ENCODE data around the gene REEP5.
"Not testable (repeated sequence)": the region's sequence is repeated elsewhere in the genome, so short reads cannot be mapped to it uniquely, and the experiment has no call there.

The REEP5 gene

GRCh38 chr5:112907166-112907631 is 14.8 kb downstream of the REEP5 start:
- TF ChIP-seq CTCF (IDR thresholded peaks at IDR 0.05): no peak
- Histone ChIP-seq H3K27ac (no peak overlapping the region), H3K4me3 (no peak overlapping the region)
- no peak for DNase-seq (ENCODE audit: low spot score)

GRCh38 chr5:112906637-112907036 is 15.4 kb downstream of the REEP5 start:
- no peak overlapping the region for H3K27ac ChIP-seq
- no peak for DNase-seq (ENCODE audit: low spot score)
- TF ChIP-seq CTCF (IDR thresholded peaks at IDR 0.05): no peak
- H3K4me3 ChIP-seq: no peak overlapping the region

- not testable (repeated sequence) for H3K27ac ChIP-seq; DNase-seq (ENCODE audit: low spot score); H3K4me3 ChIP-seq
Observed at GRCh38 chr5:112904996-112905395, 17.0 kb downstream of the REEP5 start.

GRCh38 chr5:112902561-112902960 is 19.5 kb downstream of the REEP5 start:
- TF ChIP-seq CTCF (IDR thresholded peaks at IDR 0.05): no peak
- Histone ChIP-seq H3K4me3 (no peak overlapping the region), H3K27ac (no peak overlapping the region)
- DNase-seq (ENCODE audit: low spot score): no peak

GRCh38 chr5:112895682-112896081 is 26.3 kb downstream of the REEP5 start:
- Histone ChIP-seq H3K4me3 (no peak overlapping the region), H3K27ac (no peak overlapping the region)
- no peak for TF ChIP-seq CTCF (IDR thresholded peaks at IDR 0.05)
- no peak for DNase-seq (ENCODE audit: low spot score)

- DNase-seq (ENCODE audit: low spot score): no peak
- H3K27ac ChIP-seq: no peak overlapping the region
- no peak for TF ChIP-seq CTCF (IDR thresholded peaks at IDR 0.05)
- no peak overlapping the region for H3K4me3 ChIP-seq
Observed at GRCh38 chr5:112892776-112893175, 29.3 kb downstream of the REEP5 start.

GRCh38 chr5:112892066-112892465 is 30.0 kb downstream of the REEP5 start:
- not testable (repeated sequence) for H3K27ac ChIP-seq; DNase-seq (ENCODE audit: low spot score); H3K4me3 ChIP-seq

GRCh38 chr5:112886975-112887374 is 35.1 kb downstream of the REEP5 start:
- H3K4me3 ChIP-seq: no peak overlapping the region
- H3K27ac ChIP-seq: no peak overlapping the region
- TF ChIP-seq CTCF (IDR thresholded peaks at IDR 0.05): no peak
- DNase-seq (ENCODE audit: low spot score): no peak
